Thyroid gland (tissue), 4 donors: ENCODE data around the gene CCL24. TPM values are rescaled to one million over a fixed set of nuclear protein-coding genes. Genes with fewer than 3 reads are reported as not detected.

Source experiments
- DNase-seq, 2 donors: peaks; one replicate each; pipeline ENCODE4 v3.0.0-alpha.2; 2019
- H3K27ac ChIP-seq, 3 donors: fragments of 200-600 bp; sonication (generic); 1 replicate in 2 of 3; 2 replicates in 1 of 3; pipeline ENCODE4 v1.5.1; 2016 to 2019; ENCODE audit warnings: mild to moderate bottlenecking in 1 of 3, moderate library complexity in 1 of 3
- H3K27me3 ChIP-seq: fragments of 200-600 bp; sonication (generic); one replicate; pipeline ENCODE4 v1.5.1; 2019
- H3K36me3 ChIP-seq, 2 donors: fragments of 200-600 bp; sonication (generic); one replicate each; pipeline ENCODE4 v1.5.1; 2016 to 2019
- H3K4me1 ChIP-seq, 2 donors: fragments of 200-600 bp; sonication (generic); one replicate each; pipeline ENCODE4 v1.5.1; 2017 to 2019
- H3K4me3 ChIP-seq, 3 donors: fragments of 200-600 bp; sonication (generic); replicated peaks in 1 of 3; 1 replicate in 2 of 3; 2 replicates in 1 of 3; pipeline ENCODE4 v1.5.1; 2016; ENCODE audit warnings: mild to moderate bottlenecking in 1 of 3
- H3K9me3 ChIP-seq: fragments of 200-600 bp; sonication (generic); one replicate; pipeline ENCODE4 v1.5.1; 2017
- POLR2A ChIP-seq, 2 donors: fragments of 450-650 bp; IDR thresholded peaks; one replicate each; pipeline ENCODE4 v1.6.1; 2017; ENCODE audit warnings: antibody characterized with exemption in 2 of 2, mild to moderate bottlenecking in 2 of 2, moderate library complexity in 1 of 2
- WGBS, 2 donors: methylation state at CpG; one replicate each; pipeline ENCODE4 v1.1.5; 2017; 5-methylcytosine and 5-hydroxymethylcytosine counted together
- intact Hi-C: fragments of 100-400 bp; cut with DNase I; formaldehyde crosslinking; loops from one replicate; pipeline ENCODE4 v1.15.1; 2023
- total RNA-seq, 4 donors: library from RNA; depleted of rRNA; stranded (reverse); fragments of >200 nt; gene quantifications; one replicate each; pipeline ENCODE4 v1.2.3, GENCODE V29; 2016
- TF ChIP-seq, protein P1 (sequence below), 6 experiments: fragments of 200-600 bp in 3 of 6; fragments of 450-650 bp in 3 of 6; sonication (generic) in 3 of 6; IDR thresholded peaks; one replicate each; pipeline ENCODE4 v1.5.1; 2016 to 2019; ENCODE audit warnings: antibody characterized with exemption in 6 of 6, mild to moderate bottlenecking in 2 of 6, inconsistent platforms in 1 of 6, moderate library complexity in 1 of 6

Gene CCL24
- total RNA-seq, 4 donors from 2014 or later = not detected

DNA sequence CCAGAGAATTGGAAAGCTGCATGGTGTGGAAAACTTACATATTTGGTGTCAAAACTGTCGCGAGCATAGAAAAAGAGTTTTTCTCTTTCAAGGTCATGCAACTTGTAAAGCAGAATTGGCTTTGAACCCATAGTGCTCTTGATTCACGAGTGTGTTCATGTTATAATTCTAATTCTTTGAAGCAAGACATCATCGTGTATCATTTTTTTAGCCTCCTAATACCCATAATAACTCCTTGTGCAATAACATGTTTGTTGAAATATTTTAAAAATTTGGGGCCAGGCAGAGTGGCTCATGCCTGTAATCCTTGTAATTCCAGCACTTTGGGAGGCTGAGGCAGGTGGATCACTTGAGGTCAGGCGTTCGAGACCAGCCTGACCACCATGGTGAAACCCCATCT, 4.2 kb downstream of the CCL24 start:
- no peaks in the 10 kb centered on the region for H3K27me3 ChIP-seq
- H3K4me1 ChIP-seq = no peaks in the 10 kb centered on the region
- H3K36me3 ChIP-seq = no peaks in the 10 kb centered on the region
- H3K9me3 ChIP-seq = no peaks in the 10 kb centered on the region
- H3K4me3 ChIP-seq = no peak overlapping the region
- intact Hi-C loops = no loop called here
- 54 to 77% methylated on average over 6 of the region's 6 CpGs for WGBS, 2 donors
- TF ChIP-seq POLR2A (IDR thresholded peaks at IDR 0.05) = no peak
- TF ChIP-seq, protein P1, sequence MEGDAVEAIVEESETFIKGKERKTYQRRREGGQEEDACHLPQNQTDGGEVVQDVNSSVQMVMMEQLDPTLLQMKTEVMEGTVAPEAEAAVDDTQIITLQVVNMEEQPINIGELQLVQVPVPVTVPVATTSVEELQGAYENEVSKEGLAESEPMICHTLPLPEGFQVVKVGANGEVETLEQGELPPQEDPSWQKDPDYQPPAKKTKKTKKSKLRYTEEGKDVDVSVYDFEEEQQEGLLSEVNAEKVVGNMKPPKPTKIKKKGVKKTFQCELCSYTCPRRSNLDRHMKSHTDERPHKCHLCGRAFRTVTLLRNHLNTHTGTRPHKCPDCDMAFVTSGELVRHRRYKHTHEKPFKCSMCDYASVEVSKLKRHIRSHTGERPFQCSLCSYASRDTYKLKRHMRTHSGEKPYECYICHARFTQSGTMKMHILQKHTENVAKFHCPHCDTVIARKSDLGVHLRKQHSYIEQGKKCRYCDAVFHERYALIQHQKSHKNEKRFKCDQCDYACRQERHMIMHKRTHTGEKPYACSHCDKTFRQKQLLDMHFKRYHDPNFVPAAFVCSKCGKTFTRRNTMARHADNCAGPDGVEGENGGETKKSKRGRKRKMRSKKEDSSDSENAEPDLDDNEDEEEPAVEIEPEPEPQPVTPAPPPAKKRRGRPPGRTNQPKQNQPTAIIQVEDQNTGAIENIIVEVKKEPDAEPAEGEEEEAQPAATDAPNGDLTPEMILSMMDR (IDR thresholded peaks at IDR 0.05) = no peak
- no peak overlapping the region for H3K27ac ChIP-seq
- no peak for DNase-seq

DNA sequence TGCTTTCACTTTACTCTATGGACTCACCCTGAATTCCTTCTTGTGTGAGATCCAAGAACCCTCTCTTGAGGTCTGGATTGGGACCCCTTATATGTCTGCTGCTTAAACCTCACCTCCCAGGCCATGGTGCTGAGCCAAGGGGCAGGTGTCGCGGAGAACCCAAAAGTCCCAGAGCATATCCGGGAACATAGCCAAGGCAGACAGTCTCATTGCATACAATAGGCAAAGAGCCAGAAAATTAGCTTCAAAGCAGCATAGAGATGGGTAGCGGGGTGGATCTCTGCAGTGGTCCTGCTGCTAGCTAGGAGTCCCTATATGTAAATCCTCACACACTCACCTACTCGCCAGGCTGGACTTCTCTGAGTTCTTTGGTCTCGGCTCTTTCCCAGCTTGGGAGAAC, 5.5 kb downstream of the CCL24 start:
- no peak for DNase-seq
- intact Hi-C loops = no loop called here
- 51 to 66% methylated on average over 6 of the region's 6 CpGs for WGBS, 2 donors
- no peak overlapping the region for H3K27ac ChIP-seq
- no peaks in the 10 kb centered on the region for H3K4me1 ChIP-seq
- no peaks in the 10 kb centered on the region for H3K9me3 ChIP-seq
- H3K4me3 ChIP-seq = no peak overlapping the region
- H3K36me3 ChIP-seq = no peaks in the 10 kb centered on the region
- H3K27me3 ChIP-seq = no peaks in the 10 kb centered on the region
- TF ChIP-seq, protein P1 (IDR thresholded peaks at IDR 0.05) = no peak
- TF ChIP-seq POLR2A (IDR thresholded peaks at IDR 0.05) = no peak

- WGBS, 2 donors = 81 to 86% methylated on average over 9 of the region's 9 CpGs
- intact Hi-C loops = no loop called here
- no peak overlapping the region for H3K4me3 ChIP-seq
- H3K9me3 ChIP-seq = no peaks in the 10 kb centered on the region
- no peak for DNase-seq
- H3K27me3 ChIP-seq = no peaks in the 10 kb centered on the region
- H3K36me3 ChIP-seq = no peaks in the 10 kb centered on the region
- TF ChIP-seq, protein P1 (IDR thresholded peaks at IDR 0.05) = no peak
- no peak for TF ChIP-seq POLR2A (IDR thresholded peaks at IDR 0.05)
- no peak overlapping the region for H3K27ac ChIP-seq
- H3K4me1 ChIP-seq = no peaks in the 10 kb centered on the region
Measured at GRCh38 chr7:75807452-75807851, 6.2 kb downstream of the CCL24 start.

DNA sequence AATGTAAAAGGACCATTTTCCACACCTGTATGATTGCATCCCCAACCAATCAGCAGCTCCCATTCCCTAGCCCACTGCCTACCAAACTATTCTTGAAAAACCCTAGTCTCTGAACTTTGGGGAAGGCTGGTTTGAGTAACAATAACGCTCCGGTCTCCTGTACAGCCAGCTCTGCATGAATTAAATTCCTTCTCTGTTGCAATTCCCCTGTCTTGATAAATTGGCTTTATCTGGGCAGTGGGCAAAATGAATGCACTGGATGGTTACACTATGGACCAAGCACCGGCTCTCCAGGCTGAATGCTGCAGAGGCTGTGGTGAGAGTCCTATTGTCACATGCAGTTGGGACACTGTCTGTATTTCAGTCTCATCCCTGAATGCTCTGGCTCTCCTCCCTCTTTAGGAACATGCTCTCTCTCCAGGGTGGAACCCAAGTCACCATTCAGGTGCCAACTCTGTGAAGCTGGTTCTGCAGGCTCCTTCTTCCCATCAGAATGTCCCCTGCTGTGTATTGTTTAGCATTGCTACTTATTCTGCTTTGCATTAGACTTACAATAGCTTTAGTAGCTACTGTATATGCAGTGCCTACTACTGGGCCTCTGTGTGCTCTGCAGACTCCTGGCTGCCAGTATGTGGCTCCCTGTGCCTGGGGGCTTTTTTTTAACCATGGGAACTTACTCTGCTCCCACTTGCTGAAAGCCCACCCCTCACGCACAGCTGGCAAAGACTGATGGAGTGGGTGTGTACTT, 6.9 kb downstream of the CCL24 start:
- Histone ChIP-seq H3K4me3 (no peak overlapping the region), H3K9me3 (no peaks in the 10 kb centered on the region), H3K4me1 (no peaks in the 10 kb centered on the region), H3K36me3 (no peaks in the 10 kb centered on the region), H3K27ac (no peak overlapping the region), H3K27me3 (no peaks in the 10 kb centered on the region)
- WGBS, 2 donors = 91 to 96% methylated on average over 3 to 4 of the region's 4 CpGs
- DNase-seq = no peak
- intact Hi-C loops = no loop called here
- TF ChIP-seq, protein P1 (IDR thresholded peaks at IDR 0.05) = no peak
- TF ChIP-seq POLR2A (IDR thresholded peaks at IDR 0.05) = no peak

GRCh38 chr7:75804705-75805104, 8.9 kb downstream of the CCL24 start:
- H3K9me3 ChIP-seq = no peaks in the 10 kb centered on the region
- H3K36me3 ChIP-seq = no peaks in the 10 kb centered on the region
- no peak for DNase-seq
- TF ChIP-seq POLR2A (IDR thresholded peaks at IDR 0.05) = no peak
- TF ChIP-seq, protein P1 (IDR thresholded peaks at IDR 0.05) = no peak
- no peaks in the 10 kb centered on the region for H3K27me3 ChIP-seq
- intact Hi-C loops = no loop called here
- no peak overlapping the region for H3K27ac ChIP-seq
- no peak overlapping the region for H3K4me3 ChIP-seq
- 52 to 91% methylated on average over 5 of the region's 5 CpGs for WGBS, 2 donors
- no peaks in the 10 kb centered on the region for H3K4me1 ChIP-seq
